ENCODE data around the gene TEX13A. TPM values are rescaled to one million over a fixed set of nuclear protein-coding genes. Genes with fewer than 3 reads are reported as not detected.

The TEX13A gene
- total and polyA plus RNA-seq, 4 donors: not detected

DNA sequence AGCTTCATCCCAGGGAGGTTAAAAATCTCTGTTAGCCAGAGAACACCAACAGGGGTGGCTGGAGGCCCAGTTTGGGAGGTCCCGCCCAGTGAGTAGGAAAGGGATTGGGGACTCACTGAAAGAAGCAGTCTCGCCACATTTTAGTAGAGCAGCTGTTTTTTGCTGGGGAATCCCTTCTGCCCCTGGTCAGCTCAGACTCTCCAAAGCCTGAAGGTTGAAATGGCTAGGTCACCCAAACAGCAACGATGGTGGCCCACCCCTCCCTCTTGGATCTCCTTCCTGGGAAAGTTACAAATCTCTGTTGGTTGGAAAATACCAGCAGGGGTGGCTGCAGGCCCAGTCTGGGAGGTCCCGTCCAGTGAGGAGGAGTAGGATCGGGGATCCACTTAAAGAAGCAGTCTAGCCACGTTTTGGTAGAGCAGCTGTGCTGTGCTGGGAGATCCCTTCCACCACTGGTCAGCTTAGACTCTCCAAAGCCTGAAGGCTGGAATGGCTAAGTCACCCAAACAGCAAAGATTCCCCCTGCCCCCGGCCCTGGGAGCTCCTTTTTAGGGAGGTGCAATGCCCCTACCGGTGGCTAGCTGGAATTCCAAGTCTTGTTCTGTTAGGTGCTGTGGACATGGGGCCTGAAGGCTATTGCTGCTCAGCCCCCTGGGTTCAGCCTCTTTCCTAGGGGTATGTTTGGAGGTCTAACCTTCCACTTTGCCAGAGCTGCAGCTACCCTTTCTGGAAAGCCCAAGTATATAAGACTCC is 40.0 kb upstream of the TEX13A start:
- 88% methylated on average over 8 of the region's 8 CpGs for WGBS

More for the DNA sequence above, 40.0 kb upstream of the TEX13A start:
- H3K27ac ChIP-seq (ENCODE audit: low read depth in 1 of 2, low read length in 2 of 2): no peak overlapping the region
- H3K27me3 ChIP-seq (ENCODE audit: control insufficient read depth in 4 of 4, insufficient read depth in 4 of 4, low read length in 3 of 4): no peaks in the 10 kb centered on the region
- no peaks in the 10 kb centered on the region for H3K36me3 ChIP-seq (ENCODE audit: control insufficient read depth in 4 of 4, insufficient read depth in 3 of 4, low read depth in 1 of 4, low read length in 3 of 4)
- H3K4me3 ChIP-seq (ENCODE audit: low read depth in 1 of 3, low read length in 3 of 3): no peak overlapping the region
- TF ChIP-seq HNF4G (IDR thresholded peaks at IDR 0.05) (no peak), TAF1 (conservative IDR thresholded peaks at IDR 0.05) (no peak), NR2F2 (IDR thresholded peaks at IDR 0.05) (no peak), MAX (IDR thresholded peaks at IDR 0.05) (no peak), YY1 (IDR thresholded peaks at IDR 0.05) (no peak), FOXA2 (IDR thresholded peaks at IDR 0.05) (no peak), SP1 (IDR thresholded peaks at IDR 0.05) (no peak), HNF4A (conservative IDR thresholded peaks at IDR 0.05) (no peak), RXRA (IDR thresholded peaks at IDR 0.05) (no peak), JUND (IDR thresholded peaks at IDR 0.05) (no peak)
- TF ChIP-seq, protein P1, sequence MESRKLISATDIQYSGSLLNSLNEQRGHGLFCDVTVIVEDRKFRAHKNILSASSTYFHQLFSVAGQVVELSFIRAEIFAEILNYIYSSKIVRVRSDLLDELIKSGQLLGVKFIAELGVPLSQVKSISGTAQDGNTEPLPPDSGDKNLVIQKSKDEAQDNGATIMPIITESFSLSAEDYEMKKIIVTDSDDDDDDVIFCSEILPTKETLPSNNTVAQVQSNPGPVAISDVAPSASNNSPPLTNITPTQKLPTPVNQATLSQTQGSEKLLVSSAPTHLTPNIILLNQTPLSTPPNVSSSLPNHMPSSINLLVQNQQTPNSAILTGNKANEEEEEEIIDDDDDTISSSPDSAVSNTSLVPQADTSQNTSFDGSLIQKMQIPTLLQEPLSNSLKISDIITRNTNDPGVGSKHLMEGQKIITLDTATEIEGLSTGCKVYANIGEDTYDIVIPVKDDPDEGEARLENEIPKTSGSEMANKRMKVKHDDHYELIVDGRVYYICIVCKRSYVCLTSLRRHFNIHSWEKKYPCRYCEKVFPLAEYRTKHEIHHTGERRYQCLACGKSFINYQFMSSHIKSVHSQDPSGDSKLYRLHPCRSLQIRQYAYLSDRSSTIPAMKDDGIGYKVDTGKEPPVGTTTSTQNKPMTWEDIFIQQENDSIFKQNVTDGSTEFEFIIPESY (IDR thresholded peaks at IDR 0.05): no peak
- TF ChIP-seq, protein P2, sequence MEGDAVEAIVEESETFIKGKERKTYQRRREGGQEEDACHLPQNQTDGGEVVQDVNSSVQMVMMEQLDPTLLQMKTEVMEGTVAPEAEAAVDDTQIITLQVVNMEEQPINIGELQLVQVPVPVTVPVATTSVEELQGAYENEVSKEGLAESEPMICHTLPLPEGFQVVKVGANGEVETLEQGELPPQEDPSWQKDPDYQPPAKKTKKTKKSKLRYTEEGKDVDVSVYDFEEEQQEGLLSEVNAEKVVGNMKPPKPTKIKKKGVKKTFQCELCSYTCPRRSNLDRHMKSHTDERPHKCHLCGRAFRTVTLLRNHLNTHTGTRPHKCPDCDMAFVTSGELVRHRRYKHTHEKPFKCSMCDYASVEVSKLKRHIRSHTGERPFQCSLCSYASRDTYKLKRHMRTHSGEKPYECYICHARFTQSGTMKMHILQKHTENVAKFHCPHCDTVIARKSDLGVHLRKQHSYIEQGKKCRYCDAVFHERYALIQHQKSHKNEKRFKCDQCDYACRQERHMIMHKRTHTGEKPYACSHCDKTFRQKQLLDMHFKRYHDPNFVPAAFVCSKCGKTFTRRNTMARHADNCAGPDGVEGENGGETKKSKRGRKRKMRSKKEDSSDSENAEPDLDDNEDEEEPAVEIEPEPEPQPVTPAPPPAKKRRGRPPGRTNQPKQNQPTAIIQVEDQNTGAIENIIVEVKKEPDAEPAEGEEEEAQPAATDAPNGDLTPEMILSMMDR (IDR thresholded peaks at IDR 0.05; ENCODE audit: low read depth, low read length, missing input control): no peak
- TF ChIP-seq, protein P3, sequence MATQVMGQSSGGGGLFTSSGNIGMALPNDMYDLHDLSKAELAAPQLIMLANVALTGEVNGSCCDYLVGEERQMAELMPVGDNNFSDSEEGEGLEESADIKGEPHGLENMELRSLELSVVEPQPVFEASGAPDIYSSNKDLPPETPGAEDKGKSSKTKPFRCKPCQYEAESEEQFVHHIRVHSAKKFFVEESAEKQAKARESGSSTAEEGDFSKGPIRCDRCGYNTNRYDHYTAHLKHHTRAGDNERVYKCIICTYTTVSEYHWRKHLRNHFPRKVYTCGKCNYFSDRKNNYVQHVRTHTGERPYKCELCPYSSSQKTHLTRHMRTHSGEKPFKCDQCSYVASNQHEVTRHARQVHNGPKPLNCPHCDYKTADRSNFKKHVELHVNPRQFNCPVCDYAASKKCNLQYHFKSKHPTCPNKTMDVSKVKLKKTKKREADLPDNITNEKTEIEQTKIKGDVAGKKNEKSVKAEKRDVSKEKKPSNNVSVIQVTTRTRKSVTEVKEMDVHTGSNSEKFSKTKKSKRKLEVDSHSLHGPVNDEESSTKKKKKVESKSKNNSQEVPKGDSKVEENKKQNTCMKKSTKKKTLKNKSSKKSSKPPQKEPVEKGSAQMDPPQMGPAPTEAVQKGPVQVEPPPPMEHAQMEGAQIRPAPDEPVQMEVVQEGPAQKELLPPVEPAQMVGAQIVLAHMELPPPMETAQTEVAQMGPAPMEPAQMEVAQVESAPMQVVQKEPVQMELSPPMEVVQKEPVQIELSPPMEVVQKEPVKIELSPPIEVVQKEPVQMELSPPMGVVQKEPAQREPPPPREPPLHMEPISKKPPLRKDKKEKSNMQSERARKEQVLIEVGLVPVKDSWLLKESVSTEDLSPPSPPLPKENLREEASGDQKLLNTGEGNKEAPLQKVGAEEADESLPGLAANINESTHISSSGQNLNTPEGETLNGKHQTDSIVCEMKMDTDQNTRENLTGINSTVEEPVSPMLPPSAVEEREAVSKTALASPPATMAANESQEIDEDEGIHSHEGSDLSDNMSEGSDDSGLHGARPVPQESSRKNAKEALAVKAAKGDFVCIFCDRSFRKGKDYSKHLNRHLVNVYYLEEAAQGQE (IDR thresholded peaks at IDR 0.05): no peak
- TF ChIP-seq, protein P4, sequence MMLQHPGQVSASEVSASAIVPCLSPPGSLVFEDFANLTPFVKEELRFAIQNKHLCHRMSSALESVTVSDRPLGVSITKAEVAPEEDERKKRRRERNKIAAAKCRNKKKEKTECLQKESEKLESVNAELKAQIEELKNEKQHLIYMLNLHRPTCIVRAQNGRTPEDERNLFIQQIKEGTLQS (IDR thresholded peaks at IDR 0.05): no peak
- H3K4me1 ChIP-seq (ENCODE audit: control insufficient read depth in 4 of 4, insufficient read depth in 4 of 4, low read length in 3 of 4): no peaks in the 10 kb centered on the region
- DNase-seq (ENCODE audit: low spot score): no peak
- H3K9me3 ChIP-seq (ENCODE audit: control insufficient read depth in 4 of 4, low read length in 3 of 4): no peaks in the 10 kb centered on the region
- H3K9ac ChIP-seq (ENCODE audit: low read depth in 1 of 2, low read length in 2 of 2): no peak overlapping the region

All from liver (tissue), 9 donors.